Measurements from ENCODE around the gene CYP2R1.

The CYP2R1 gene

GRCh38 chr11:14835496-14836492 is 56.2 kb downstream of the CYP2R1 start:
- intact Hi-C loops (cut with DNase I) = no loop called here
- no peak for DNase-seq
